Immature natural killer cell (primary cell): Measurements from ENCODE around the gene SOX5. TPM values are rescaled to one million over a fixed set of nuclear protein-coding genes. Genes with fewer than 3 reads are reported as not detected.

Source experiments
- DNase-seq, 3 donors: peaks; one replicate each; pipeline ENCODE4 v3.0.0; 2022; ENCODE audit warnings: mixed read lengths in 1 of 3
- H3K27ac Mint-ChIP-seq, 6 donors: one replicate each; pipeline ENCODE4 v1.8.0; 2020; ENCODE audit warnings: mixed read lengths in 6 of 6, mild to moderate bottlenecking in 5 of 6, inconsistent platforms in 4 of 6, moderate library complexity in 3 of 6
- H3K27me3 Mint-ChIP-seq, 3 donors: one replicate each; pipeline ENCODE4 v1.8.0; 2020 to 2021; ENCODE audit warnings: low read depth in 3 of 3, mild to moderate bottlenecking in 3 of 3, mixed read lengths in 3 of 3, moderate library complexity in 3 of 3, inconsistent platforms in 1 of 3
- H3K36me3 Mint-ChIP-seq, 3 donors: one replicate each; pipeline ENCODE4 v1.8.0; 2020; ENCODE audit warnings: mixed read lengths in 3 of 3, inconsistent platforms in 2 of 3, mild to moderate bottlenecking in 2 of 3
- H3K4me1 Mint-ChIP-seq, 2 donors: one replicate each; pipeline ENCODE4 v1.8.0; 2020; ENCODE audit warnings: inconsistent platforms in 2 of 2, mild to moderate bottlenecking in 2 of 2, mixed read lengths in 2 of 2, moderate library complexity in 1 of 2
- H3K4me3 Mint-ChIP-seq, 5 donors: one replicate each; pipeline ENCODE4 v1.8.0; 2020; ENCODE audit warnings: mild to moderate bottlenecking in 5 of 5, mixed read lengths in 5 of 5, inconsistent platforms in 3 of 5, moderate library complexity in 3 of 5
- H3K9me3 Mint-ChIP-seq, 6 donors: one replicate each; pipeline ENCODE4 v1.8.0; 2020; ENCODE audit warnings: mild to moderate bottlenecking in 6 of 6, mixed read lengths in 6 of 6, inconsistent platforms in 4 of 6, moderate library complexity in 3 of 6
- polyA plus RNA-seq, 3 donors: library from polyadenylated mRNA; unstranded; fragments of 300-500 nt; fragmentation: Illumina TruSeq; gene quantifications; one replicate each; pipeline ENCODE4 v1.2.3, GENCODE V29; 2021

The SOX5 gene
- polyA plus RNA-seq, 3 donors from 2014 or later = not detected

- no peak overlapping the region for H3K27ac Mint-ChIP-seq
- H3K9me3 Mint-ChIP-seq = peaks cover 2 to 12% (median 9%) of the 10 kb centered on the region in 6 donors
- H3K36me3 Mint-ChIP-seq = no peaks in the 10 kb centered on the region
- no peaks in the 10 kb centered on the region for H3K4me1 Mint-ChIP-seq
- H3K27me3 Mint-ChIP-seq = peaks cover 0 to 5% (median 0%) of the 10 kb centered on the region in 3 donors
- H3K4me3 Mint-ChIP-seq = no peak overlapping the region
- no peak for DNase-seq
Observed at GRCh38 chr12:23810329-23810902, 139.1 kb downstream of the SOX5 start.

- Mint-ChIP-seq H3K27me3 (peaks cover 0 to 5% (median 0%) of the 10 kb centered on the region in 3 donors), H3K4me1 (no peaks in the 10 kb centered on the region), H3K27ac (no peak overlapping the region), H3K36me3 (no peaks in the 10 kb centered on the region), H3K4me3 (no peak overlapping the region), H3K9me3 (peaks cover 1 to 18% (median 9%) of the 10 kb centered on the region in 6 donors)
- no peak for DNase-seq
Observed at GRCh38 chr12:23803540-23803939, 145.9 kb downstream of the SOX5 start.

GRCh38 chr12:23795494-23795893 is 154.0 kb downstream of the SOX5 start:
- no peak for DNase-seq
- Mint-ChIP-seq H3K4me3 (no peak overlapping the region), H3K27ac (no peak overlapping the region), H3K9me3 (peaks cover 3 to 23% (median 11%) of the 10 kb centered on the region in 6 donors), H3K36me3 (no peaks in the 10 kb centered on the region), H3K4me1 (no peaks in the 10 kb centered on the region), H3K27me3 (no peaks in the 10 kb centered on the region)

GRCh38 chr12:23781118-23781517 is 168.4 kb downstream of the SOX5 start:
- H3K27me3 Mint-ChIP-seq = peaks cover 0 to 1% (median 0%) of the 10 kb centered on the region in 3 donors
- H3K4me3 Mint-ChIP-seq = no peak overlapping the region

GRCh38 chr12:23775208-23775607 is 174.3 kb downstream of the SOX5 start:
- Mint-ChIP-seq H3K36me3 (no peaks in the 10 kb centered on the region), H3K27me3 (no peaks in the 10 kb centered on the region), H3K4me3 (no peak overlapping the region), H3K4me1 (no peaks in the 10 kb centered on the region), H3K27ac (no peak overlapping the region), H3K9me3 (peaks cover 3 to 16% (median 8%) of the 10 kb centered on the region in 6 donors)
- DNase-seq = no peak

More at GRCh38 chr12:23781118-23781517, 168.4 kb downstream of the SOX5 start:
- Mint-ChIP-seq H3K27ac (no peak overlapping the region), H3K4me1 (no peaks in the 10 kb centered on the region), H3K36me3 (no peaks in the 10 kb centered on the region), H3K9me3 (peaks cover 0 to 25% (median 8%) of the 10 kb centered on the region in 6 donors)
- DNase-seq = no peak

GRCh38 chr12:23771240-23771949 is 178.1 kb downstream of the SOX5 start:
- peaks cover 2 to 15% (median 8%) of the 10 kb centered on the region in 6 donors for H3K9me3 Mint-ChIP-seq
- DNase-seq = no peak
- H3K4me3 Mint-ChIP-seq = no peak overlapping the region
- no peaks in the 10 kb centered on the region for H3K36me3 Mint-ChIP-seq
- no peak overlapping the region for H3K27ac Mint-ChIP-seq
- H3K4me1 Mint-ChIP-seq = no peaks in the 10 kb centered on the region
- H3K27me3 Mint-ChIP-seq = no peaks in the 10 kb centered on the region

- H3K27me3 Mint-ChIP-seq = no peaks in the 10 kb centered on the region
- H3K4me1 Mint-ChIP-seq = no peaks in the 10 kb centered on the region
- H3K4me3 Mint-ChIP-seq = no peak overlapping the region
- DNase-seq = no peak
- no peaks in the 10 kb centered on the region for H3K36me3 Mint-ChIP-seq
- H3K27ac Mint-ChIP-seq = no peak overlapping the region
- H3K9me3 Mint-ChIP-seq = peaks cover 0 to 11% (median 8%) of the 10 kb centered on the region in 6 donors
Observed at GRCh38 chr12:23770202-23770938, 179.1 kb downstream of the SOX5 start.

- Mint-ChIP-seq H3K4me3 (no peak overlapping the region), H3K27ac (no peak overlapping the region), H3K4me1 (no peaks in the 10 kb centered on the region), H3K27me3 (no peaks in the 10 kb centered on the region), H3K36me3 (no peaks in the 10 kb centered on the region), H3K9me3 (peaks cover 0 to 10% (median 5%) of the 10 kb centered on the region in 6 donors)
- no peak for DNase-seq
Observed at GRCh38 chr12:23767834-23768233, 181.6 kb downstream of the SOX5 start.

GRCh38 chr12:23763724-23764123 is 185.7 kb downstream of the SOX5 start:
- Mint-ChIP-seq H3K9me3 (peaks cover 0 to 13% (median 10%) of the 10 kb centered on the region in 6 donors), H3K27ac (no peak overlapping the region), H3K27me3 (no peaks in the 10 kb centered on the region), H3K4me1 (no peaks in the 10 kb centered on the region), H3K4me3 (no peak overlapping the region), H3K36me3 (no peaks in the 10 kb centered on the region)
- no peak for DNase-seq

GRCh38 chr12:23760495-23760894 is 189.0 kb downstream of the SOX5 start:
- H3K27ac Mint-ChIP-seq = no peak overlapping the region
- peaks cover 0 to 13% (median 9%) of the 10 kb centered on the region in 6 donors for H3K9me3 Mint-ChIP-seq
- no peaks in the 10 kb centered on the region for H3K4me1 Mint-ChIP-seq
- no peak overlapping the region for H3K4me3 Mint-ChIP-seq
- H3K36me3 Mint-ChIP-seq = no peaks in the 10 kb centered on the region
- H3K27me3 Mint-ChIP-seq = peaks cover 0 to 3% (median 0%) of the 10 kb centered on the region in 3 donors
- DNase-seq = no peak

- no peaks in the 10 kb centered on the region for H3K36me3 Mint-ChIP-seq
- H3K27me3 Mint-ChIP-seq = peaks cover 0 to 3% (median 0%) of the 10 kb centered on the region in 3 donors
- no peak overlapping the region for H3K4me3 Mint-ChIP-seq
- no peaks in the 10 kb centered on the region for H3K4me1 Mint-ChIP-seq
- DNase-seq = no peak
- peaks cover 2 to 13% (median 8%) of the 10 kb centered on the region in 6 donors for H3K9me3 Mint-ChIP-seq
- H3K27ac Mint-ChIP-seq = no peak overlapping the region
Observed at GRCh38 chr12:23758608-23759007, 190.9 kb downstream of the SOX5 start.

- no peak overlapping the region for H3K27ac Mint-ChIP-seq
- H3K27me3 Mint-ChIP-seq = peaks cover 0 to 3% (median 0%) of the 10 kb centered on the region in 3 donors
- H3K9me3 Mint-ChIP-seq = peaks cover 4 to 13% (median 9%) of the 10 kb centered on the region in 6 donors
- no peak overlapping the region for H3K4me3 Mint-ChIP-seq
- no peak for DNase-seq
- no peaks in the 10 kb centered on the region for H3K36me3 Mint-ChIP-seq
- H3K4me1 Mint-ChIP-seq = no peaks in the 10 kb centered on the region
Observed at GRCh38 chr12:23757541-23757962, 191.9 kb downstream of the SOX5 start.

- no peak for DNase-seq
- H3K27ac Mint-ChIP-seq = no peak overlapping the region
- H3K27me3 Mint-ChIP-seq = peaks cover 0 to 3% (median 0%) of the 10 kb centered on the region in 3 donors
- no peaks in the 10 kb centered on the region for H3K4me1 Mint-ChIP-seq
- H3K36me3 Mint-ChIP-seq = no peaks in the 10 kb centered on the region
- no peak overlapping the region for H3K4me3 Mint-ChIP-seq
- peaks cover 3 to 15% (median 8%) of the 10 kb centered on the region in 6 donors for H3K9me3 Mint-ChIP-seq
Observed at GRCh38 chr12:23756416-23756815, 193.1 kb downstream of the SOX5 start.
